GM19452 (cell line): ENCODE data around the gene UBE2E1.

Experiments
- ATAC-seq: cut with Tn5 transposase; IDR thresholded peaks from one replicate; pipeline ENCODE4 v1.9.1; 2021; ENCODE audit not compliant: unreplicated experiment

UBE2E1 gene

DNA sequence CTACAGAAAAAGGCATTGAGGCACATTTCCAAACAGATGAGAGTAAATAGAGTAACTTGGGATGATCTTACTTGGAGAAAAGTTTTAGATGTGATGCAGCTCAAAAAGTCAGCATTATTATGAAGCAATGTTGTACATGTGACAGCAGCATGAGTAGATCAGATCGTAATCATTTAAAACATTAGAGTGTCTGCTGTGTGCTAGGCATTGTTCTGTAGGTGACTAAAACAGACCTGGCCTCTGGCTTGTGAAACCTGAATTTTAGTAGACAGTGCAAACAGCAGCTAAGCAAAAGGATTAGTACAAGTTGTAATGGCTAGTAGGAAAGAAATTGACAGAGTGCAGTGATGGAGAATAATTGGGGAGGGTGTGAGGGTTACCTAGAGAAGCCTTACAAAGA is 15.1 kb downstream of the UBE2E1 start:
- ATAC-seq: no peak

DNA sequence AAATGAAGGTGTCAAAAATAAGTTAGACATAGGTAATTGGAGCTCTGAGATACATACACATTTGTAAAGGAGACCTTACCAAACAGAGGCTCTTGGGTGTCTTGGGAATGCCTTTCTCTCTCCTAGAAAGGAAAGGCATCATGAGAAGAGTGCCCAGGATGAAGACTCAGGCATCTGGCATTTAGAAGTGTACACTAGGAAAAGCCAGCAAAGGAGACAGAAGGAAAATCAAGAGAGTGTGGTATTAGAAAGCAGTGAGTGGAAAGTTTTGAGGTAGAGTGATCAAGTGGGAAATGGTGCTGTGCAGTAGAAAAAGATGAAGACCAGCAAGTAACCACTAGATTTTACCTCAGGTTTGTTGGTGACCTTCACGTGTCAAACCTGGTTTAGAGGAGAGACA is 16.1 kb downstream of the UBE2E1 start:
- no peak for ATAC-seq

DNA sequence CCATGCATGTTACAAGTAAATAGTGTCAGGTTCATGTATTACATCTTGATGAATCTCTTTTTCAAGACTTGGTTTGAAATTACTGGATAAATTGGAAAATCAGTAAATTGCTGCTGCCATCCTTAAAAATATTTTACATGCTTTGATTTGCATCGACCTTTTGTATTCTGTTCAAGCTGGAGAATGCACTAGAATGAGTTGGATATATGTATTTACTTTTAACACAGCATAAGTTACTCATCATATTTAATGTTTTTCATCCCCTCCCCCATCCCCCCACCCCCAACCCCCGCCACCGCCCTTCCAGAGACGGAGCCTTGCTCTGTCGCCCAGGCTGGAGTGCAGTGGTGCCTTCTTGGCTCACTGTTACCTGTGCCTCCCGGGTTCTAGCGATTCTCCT is 16.8 kb downstream of the UBE2E1 start:
- no peak for ATAC-seq

DNA sequence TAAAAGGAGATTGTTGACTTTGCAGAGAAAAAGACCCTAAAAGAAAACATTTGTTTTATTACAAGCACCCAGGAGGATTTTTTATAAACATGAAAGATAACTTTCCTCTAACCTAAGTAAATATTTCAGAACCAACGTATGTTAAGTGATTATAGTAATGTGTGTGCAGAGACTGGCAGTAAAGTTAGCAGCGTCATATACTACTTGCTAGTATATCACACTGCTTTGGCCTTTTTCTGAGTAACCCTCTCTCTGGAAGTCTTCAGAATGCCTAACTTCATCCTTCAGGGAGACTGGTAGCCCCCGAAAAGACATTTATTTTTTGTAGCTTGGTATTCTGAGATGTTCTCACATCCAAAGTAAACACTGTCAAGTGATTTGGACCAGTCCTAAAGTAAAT is 17.9 kb downstream of the UBE2E1 start:
- no peak for ATAC-seq

DNA sequence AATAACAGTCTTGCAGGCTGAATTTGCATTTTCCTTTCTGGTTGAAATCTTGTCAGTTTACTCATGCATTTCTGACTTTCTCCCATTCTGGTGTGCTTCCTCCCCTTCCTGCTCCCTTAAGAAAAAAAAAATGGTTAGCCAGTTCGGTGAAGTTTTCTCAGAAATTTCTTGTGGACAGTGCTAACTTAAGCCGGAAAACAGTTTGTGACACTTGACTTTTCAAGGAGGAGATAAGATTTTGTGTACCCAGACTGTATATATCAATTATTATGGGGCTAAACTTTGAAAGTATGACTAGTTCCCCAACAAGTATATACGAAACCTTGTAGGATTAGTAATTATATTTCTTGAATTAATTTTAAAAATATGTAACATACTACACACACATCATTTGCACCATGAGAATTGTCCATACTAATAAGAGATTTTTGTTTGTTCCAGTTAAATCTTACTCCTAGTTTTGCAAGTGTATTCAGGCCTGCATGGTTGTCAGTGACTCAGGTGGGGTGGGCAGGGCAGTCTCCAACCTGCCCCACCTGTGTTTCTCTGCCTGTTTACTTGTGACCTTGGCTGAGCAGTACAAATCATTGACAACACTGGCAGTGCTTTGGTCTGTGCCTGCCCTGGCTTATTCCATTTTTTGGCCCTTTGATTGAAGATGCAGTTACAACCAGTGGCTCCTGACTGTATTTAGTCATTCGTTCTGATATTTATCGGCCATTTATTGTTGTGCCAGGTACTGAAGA is 19.1 kb downstream of the UBE2E1 start:
- no peak for ATAC-seq

DNA sequence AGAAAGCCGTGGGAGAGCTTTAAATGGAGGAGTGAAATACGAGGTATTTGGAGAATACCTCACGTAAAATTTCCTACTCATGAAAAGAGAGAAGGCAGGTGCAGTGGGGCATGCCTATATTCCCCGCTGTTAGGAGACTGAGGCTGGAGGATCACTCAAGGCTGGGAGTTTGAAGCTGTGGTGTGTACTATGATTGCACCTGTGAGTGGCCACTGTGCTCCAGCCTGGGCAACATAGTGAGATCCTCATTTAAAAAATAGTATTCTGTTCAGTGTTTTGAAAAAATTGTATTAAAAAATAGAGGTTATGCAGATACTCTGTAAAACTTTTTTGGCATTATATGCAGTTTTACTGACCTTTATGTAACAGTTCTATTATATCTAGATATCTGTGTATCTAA is 20.0 kb downstream of the UBE2E1 start:
- ATAC-seq: no peak

DNA sequence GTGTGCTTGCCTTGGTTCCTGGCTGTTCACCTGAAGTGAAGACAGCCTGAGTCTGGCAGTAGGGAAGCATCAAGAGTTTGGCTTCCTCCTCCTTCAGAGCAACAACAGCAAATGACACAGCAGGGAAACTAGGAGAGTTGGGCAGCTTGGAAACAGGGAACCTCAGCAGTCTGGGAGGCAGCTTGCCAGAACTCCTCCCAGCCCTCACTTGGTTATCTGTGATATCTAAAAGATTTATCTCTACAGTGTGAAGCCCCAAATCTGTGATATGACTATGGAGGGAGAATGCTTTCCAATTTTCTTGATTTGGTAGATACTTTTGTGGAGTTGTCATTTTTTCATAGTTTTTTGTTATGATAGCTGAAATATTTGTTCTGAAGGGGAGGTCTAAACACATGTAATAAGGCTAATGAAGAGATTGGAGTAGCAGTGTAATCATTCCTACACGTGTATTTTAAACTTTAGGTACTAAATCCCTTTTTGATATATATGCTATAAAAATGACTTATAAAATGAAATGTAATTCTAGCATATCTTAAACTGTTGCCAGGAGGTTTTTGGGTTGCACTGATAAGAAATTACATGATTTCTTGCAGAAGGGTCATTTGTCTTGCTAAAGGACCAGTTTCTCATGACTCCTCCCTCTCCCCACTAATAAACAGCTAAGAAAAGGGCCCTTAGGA is 20.8 kb downstream of the UBE2E1 start:
- ATAC-seq: no peak

DNA sequence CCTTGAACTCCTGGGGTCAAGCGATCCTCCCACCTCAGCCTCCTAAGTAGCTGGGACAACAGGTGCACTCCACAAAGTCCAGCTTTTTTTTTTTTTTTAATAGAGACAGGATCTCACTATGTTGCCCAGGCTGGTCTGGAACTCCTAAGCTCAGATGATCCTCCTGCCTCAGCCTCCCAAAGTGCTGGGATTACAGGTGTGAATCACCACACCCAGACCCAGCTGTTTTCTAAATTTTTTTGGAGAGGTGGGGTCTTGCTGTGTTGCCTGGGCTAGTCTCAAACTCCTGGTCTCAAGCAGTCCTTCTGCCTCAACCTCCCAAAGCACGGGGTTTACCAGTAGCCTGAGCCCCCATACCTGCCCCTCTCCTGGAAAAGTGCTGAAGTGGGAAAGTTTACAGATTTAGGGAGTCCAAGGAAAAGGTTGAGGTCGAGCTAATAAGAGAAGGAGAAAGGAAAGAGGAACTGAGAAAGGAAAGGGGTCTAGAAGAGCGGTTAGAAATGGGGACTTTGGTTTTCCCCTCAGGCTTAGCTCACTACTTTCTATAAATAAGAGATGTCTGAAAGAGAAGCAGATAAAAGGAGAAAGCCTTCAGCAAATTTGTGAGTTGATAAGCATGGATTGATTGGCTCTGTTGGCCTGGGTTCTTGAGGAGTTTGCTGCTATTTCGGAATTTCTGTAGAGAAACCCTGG is 23.6 kb downstream of the UBE2E1 start:
- ATAC-seq: peak; percentile 59

DNA sequence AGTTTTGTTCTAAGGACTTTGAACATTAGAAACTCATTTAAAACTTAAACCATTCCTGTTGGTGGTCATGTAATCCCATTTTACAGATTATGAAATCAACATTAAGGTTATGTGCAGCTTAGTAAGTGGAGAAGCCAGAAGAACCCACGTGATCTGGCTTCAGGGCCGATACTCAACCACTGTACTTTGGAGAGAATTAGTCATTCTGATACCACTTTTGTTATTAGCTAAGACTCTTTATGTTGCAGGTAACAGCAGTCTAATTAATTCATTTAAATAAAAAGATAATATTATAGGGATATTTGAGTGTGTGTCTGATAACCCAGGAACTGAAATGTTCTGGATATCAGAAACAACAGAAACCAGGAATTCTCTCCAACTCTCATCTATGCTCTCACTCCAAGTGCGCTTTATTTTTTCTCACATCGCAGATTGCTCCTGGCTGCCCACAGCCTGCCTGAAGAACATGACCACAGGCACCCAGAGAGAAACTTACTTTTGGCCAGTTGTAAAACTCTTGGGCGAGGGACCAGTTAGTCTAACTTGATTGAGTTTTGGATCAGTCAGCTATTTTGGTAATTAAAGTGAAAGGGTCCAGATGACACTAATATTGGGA is 25.2 kb downstream of the UBE2E1 start:
- peak; percentile 82 for ATAC-seq

DNA sequence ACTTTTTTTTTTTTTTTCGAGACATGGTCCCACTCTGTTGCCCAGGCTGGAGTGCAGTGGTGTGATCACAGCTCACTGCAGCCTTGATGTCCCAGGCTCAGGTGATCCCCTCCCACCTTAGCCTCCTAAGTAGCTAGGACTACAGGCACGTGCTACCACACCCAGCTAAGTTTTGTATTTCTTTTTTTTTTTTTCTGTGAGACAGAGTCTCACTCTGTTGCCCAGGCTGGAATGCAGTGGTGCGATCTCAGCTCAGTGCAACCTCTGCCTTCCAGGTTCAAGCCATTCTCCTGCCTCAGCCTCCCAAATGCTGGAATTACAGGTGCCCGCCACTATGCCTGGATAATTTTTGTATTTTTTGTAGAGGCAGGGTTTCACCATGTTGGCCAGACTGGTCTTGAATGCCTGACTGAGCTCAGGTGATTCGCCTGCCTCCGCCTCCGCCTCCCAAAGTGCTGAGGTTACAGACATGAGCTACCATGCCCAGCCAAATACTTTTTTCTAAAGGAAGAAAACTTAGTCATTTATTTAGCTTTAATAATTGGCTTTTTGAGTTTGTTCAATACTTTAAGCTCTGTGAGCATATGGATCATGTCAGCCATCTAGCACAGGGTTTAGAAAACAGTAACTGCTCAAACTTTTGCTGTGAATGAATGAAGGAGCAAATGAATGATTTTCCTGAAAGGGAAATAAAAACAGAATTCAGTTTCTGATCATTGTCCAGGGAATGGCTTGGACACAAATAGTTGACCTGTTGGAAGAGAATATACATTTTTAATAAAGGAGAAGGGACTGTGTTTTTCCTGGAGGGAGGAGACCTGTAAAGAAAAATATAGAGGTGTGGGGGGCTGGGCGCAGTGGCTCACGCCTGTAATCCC is 26.0 kb downstream of the UBE2E1 start:
- peak; percentile 11 for ATAC-seq

DNA sequence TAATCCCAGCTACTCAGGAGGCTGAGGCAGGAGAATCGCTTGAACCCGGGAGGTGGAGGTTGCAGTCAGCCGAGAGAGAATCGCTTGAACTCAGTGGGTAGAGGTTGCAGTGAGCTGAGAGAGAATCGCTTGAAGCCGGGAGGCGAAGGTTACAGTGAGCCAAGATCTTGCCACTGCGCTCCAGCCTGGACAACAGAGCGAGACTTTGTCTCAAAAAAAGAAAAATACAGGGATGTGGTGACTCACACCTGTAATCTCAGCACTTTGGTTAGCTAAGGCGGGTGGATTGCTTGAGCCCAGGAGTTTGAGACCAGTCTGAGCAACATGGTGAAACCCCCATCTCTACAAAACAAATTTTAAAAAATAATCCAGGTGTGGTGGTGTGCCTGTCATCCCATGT is 26.8 kb downstream of the UBE2E1 start:
- ATAC-seq: no peak

DNA sequence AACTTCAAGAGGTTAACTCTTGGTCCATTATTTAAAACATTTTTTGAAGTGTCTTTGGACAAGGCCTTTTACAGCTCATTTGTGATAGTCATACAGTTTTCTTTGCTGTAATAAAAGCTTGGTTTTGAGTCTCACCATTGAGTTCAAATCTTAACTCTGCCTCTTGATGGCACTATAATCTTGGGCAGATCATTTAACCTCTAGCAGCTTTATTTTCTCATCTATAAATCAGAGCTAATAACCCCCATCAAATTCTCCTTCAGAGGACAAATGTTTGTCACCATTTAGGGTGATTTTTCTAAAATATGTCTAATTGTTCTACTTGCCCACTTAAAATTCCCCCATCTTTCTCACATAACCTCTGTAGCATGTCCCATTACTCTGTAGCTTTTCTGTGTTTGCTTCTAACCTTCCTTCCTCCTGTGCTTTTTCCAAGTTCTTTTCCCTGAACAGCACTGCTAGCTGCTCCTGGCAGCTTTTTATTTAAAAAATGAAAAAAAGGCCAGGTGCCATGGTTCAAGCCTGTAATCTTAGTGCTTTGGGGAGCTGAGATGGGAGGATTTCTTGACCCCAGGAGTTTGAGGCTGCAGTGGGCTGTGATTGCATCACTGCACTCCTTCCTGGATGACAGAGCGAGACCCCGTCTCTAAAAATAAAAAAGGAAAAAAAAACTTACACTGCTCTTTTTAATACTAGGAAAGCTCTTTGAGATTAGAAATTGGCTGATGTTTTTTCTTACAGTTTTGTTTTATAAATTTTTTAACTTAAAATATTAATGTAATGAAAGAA is 28.5 kb downstream of the UBE2E1 start:
- ATAC-seq: no peak

DNA sequence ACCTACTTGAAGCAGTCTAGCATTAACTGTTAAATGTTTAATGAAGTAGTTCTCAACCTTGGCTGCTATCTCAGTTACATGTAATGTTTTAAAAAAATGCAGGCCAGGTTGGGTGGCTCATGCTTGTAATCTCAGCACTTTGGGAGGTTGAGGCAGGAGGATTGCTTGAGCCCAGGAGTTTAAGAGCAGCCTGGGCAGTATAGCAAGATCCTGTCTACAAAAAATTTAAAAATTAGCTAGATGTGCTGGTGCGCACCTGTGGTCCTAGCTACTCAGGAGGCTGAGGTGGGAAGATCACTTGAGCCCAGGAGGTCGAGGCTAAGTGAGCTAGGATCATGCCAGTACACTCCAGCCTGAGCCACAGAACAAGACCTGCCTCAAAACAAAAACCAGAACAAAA is 29.3 kb downstream of the UBE2E1 start:
- ATAC-seq: no peak

DNA sequence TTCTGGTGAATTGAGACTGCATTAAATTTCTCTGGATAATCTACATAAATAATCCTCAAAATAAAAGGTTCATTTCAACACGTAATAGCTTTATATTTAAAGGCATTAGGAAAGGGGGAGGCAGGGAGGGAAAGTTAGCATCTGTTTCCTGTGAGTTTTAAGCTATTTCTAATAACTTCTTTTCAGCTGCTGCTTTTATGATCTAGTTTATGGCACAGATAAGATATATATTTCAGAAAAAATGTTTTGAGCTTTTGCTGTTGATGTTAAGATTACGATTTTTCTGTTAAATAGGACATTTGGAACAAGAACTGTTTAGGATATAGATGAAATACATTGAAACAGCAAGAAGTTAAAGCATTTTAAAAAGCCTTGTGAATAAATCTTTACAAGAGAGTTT is 30.0 kb downstream of the UBE2E1 start:
- no peak for ATAC-seq

DNA sequence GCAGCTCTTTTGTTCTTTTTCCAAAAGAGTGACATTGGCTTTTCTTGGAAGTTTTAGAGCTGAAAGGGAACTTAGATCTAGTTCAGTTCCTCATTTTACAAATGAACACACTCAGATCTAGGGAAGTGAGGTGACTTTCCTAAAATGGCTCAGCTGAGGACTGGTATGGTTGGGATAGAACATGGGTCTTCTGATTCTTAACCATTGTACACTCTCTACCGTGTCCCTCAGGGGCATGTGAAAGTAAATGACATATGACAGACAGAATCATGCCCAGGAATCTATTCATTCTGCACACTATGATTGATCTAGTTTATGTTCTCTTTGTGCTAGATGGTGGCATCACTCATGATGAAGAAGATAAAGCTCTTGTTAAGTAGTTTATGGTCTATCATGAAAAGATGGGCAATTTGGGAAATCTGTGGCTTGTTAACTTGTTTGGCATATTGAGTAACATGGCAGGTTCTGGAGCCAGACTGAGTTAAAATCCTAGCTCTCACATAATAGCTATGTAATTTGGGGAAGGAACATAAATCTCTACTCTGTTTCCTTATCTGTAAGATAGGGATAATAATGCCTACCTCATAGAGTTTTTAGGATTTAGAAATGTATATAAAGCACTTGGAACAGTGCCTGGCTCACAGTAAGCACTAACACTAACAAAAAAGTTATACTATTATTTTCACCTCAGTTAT is 30.9 kb downstream of the UBE2E1 start:
- ATAC-seq: no peak

DNA sequence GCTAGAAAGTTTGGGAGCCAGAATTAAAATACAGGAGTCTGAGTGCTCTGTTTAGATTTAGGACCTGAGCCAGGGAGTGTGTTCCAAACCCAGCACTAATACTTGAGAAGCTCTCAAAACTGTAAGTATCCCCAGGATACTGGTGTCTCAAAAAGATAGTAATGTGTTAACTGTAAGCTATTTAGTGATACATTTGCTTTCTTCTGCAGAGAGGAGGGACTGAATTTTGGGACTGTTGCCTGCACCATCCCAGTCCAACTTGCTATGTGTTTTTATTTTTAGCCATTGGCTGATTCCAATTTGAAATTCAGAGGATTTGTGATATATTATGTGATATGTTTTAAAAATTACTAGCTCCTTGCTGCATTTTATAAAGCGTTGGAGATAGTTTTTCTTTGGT is 31.5 kb downstream of the UBE2E1 start:
- ATAC-seq: no peak

DNA sequence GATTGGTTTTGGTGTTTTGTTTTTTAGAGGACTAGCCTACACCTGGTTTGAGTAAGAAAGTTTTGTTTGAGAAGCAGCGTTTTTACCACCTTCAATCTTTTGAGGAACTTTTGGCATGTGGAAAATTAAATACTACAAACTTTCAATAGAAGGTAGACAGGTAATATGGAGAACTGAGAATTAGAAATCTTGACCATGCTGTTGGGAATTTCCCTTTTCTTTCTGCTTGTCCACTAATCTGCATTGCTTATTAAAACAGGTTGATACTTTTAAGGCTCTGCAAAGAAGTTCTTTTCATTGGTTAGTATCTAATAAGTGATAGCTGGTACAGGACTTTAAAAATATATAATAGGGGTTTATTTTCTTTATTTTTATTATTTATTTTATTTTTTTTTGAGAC is 31.9 kb downstream of the UBE2E1 start:
- ATAC-seq: no peak

DNA sequence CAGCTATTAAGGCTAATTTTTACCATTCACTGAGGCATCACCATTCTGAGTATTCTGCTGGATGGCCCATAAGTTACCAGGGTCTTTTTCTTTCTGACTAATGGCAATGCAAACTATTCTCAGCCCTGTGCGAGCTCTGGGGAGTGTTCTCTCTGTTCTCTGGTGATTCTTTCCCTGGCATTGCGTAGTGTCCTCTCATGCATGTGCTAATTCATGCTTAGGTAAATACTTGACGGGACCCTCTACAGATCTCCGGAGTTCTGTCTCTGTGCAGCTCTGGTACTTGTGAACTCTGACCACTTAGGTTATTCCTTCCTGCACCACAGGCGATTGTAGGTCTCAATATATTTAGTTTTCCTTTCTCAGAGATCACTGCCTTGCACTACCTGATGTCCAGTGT is 34.8 kb downstream of the UBE2E1 start:
- ATAC-seq: no peak

DNA sequence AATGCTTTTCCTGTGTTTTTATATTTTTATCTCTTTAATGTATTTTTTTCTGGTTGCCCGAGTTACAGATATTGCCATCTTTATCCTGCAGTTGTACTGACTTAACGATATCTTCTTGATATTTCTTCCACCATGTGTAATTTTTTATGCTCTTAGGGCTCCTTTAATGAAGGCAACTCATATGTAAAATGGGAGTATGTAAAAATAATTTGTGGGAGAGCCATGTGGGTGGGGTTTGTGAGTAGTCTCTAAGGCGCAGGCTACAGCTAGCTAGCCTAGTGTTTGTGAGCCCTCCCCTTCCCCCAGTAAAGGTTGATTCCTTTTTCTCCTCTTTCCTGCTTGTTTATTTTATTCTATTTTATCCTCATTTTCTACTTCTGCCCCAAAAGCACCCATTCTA is 38.1 kb downstream of the UBE2E1 start:
- ATAC-seq: no peak
